ENCODE results near the gene ARHGAP26. TPM values are rescaled to one million over a fixed set of nuclear protein-coding genes. Genes with fewer than 3 reads are reported as not detected.
"Not testable (repeated sequence)": the region's sequence is repeated elsewhere in the genome, so short reads cannot be mapped to it uniquely, and the experiment has no call there.

ARHGAP26 gene
- total and polyA plus RNA-seq, 4 donors, result 1.8 to 16.7 (median 4.1) TPM

DNA sequence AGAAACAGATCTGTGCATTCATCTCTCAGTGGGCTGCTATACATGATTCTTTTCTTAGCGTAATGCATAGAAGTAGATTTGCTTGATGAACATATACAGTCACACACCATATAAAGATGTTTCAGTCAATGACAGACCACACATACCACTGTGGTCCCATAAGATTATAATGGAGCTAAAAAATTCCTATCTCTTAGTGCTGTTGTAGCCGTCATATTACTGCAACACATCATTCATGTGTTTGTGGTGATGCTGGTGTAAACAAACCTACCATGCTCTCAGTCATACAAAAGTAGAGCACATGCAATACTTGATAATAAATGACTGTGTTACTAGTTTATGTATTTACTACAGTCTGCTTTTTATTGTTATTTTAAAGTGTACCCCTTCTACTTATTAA lies 214.3 kb downstream of the ARHGAP26 start:
- WGBS, result 95% methylated on average over 2 of the region's 2 CpGs
- Histone ChIP-seq H3K9me3 (ENCODE audit: control insufficient read depth in 4 of 4, low read length in 3 of 4) (no peaks in the 10 kb centered on the region), H3K36me3 (ENCODE audit: control insufficient read depth in 4 of 4, insufficient read depth in 3 of 4, low read depth in 1 of 4, low read length in 3 of 4) (no peaks in the 10 kb centered on the region), H3K27me3 (ENCODE audit: control insufficient read depth in 4 of 4, insufficient read depth in 4 of 4, low read length in 3 of 4) (no peaks in the 10 kb centered on the region), H3K27ac (ENCODE audit: low read depth in 1 of 2, low read length in 2 of 2) (no peak overlapping the region), H3K4me3 (ENCODE audit: low read depth in 1 of 3, low read length in 3 of 3) (no peak overlapping the region), H3K4me1 (ENCODE audit: control insufficient read depth in 4 of 4, insufficient read depth in 4 of 4, low read length in 3 of 4) (peaks cover 14 to 27% (median 24%) of the 10 kb centered on the region in 4 donors), H3K9ac (ENCODE audit: low read depth in 1 of 2, low read length in 2 of 2) (no peak overlapping the region)
- TF ChIP-seq TAF1 (conservative IDR thresholded peaks at IDR 0.05) (no peak), JUND (IDR thresholded peaks at IDR 0.05) (no peak), NR2F2 (IDR thresholded peaks at IDR 0.05) (no peak), FOXA1 (IDR thresholded peaks at IDR 0.05) (no peak), GABPA (IDR thresholded peaks at IDR 0.05 in 1 of 2, conservative IDR thresholded peaks at IDR 0.05 in 1 of 2) (no peak), HNF4A (conservative IDR thresholded peaks at IDR 0.05) (no peak), RXRA (IDR thresholded peaks at IDR 0.05) (no peak), HNF4G (IDR thresholded peaks at IDR 0.05) (no peak), FOXA2 (IDR thresholded peaks at IDR 0.05) (no peak), EGR1 (IDR thresholded peaks at IDR 0.05; ENCODE audit: low read depth in 2 of 2) (no peak), RAD21 (IDR thresholded peaks at IDR 0.05) (no peak), YY1 (IDR thresholded peaks at IDR 0.05) (no peak), SP1 (IDR thresholded peaks at IDR 0.05) (no peak)
- TF ChIP-seq, protein P1, sequence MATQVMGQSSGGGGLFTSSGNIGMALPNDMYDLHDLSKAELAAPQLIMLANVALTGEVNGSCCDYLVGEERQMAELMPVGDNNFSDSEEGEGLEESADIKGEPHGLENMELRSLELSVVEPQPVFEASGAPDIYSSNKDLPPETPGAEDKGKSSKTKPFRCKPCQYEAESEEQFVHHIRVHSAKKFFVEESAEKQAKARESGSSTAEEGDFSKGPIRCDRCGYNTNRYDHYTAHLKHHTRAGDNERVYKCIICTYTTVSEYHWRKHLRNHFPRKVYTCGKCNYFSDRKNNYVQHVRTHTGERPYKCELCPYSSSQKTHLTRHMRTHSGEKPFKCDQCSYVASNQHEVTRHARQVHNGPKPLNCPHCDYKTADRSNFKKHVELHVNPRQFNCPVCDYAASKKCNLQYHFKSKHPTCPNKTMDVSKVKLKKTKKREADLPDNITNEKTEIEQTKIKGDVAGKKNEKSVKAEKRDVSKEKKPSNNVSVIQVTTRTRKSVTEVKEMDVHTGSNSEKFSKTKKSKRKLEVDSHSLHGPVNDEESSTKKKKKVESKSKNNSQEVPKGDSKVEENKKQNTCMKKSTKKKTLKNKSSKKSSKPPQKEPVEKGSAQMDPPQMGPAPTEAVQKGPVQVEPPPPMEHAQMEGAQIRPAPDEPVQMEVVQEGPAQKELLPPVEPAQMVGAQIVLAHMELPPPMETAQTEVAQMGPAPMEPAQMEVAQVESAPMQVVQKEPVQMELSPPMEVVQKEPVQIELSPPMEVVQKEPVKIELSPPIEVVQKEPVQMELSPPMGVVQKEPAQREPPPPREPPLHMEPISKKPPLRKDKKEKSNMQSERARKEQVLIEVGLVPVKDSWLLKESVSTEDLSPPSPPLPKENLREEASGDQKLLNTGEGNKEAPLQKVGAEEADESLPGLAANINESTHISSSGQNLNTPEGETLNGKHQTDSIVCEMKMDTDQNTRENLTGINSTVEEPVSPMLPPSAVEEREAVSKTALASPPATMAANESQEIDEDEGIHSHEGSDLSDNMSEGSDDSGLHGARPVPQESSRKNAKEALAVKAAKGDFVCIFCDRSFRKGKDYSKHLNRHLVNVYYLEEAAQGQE (IDR thresholded peaks at IDR 0.05), result no peak
- TF ChIP-seq, protein P2, sequence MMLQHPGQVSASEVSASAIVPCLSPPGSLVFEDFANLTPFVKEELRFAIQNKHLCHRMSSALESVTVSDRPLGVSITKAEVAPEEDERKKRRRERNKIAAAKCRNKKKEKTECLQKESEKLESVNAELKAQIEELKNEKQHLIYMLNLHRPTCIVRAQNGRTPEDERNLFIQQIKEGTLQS (IDR thresholded peaks at IDR 0.05), result no peak
- TF ChIP-seq, protein P3, sequence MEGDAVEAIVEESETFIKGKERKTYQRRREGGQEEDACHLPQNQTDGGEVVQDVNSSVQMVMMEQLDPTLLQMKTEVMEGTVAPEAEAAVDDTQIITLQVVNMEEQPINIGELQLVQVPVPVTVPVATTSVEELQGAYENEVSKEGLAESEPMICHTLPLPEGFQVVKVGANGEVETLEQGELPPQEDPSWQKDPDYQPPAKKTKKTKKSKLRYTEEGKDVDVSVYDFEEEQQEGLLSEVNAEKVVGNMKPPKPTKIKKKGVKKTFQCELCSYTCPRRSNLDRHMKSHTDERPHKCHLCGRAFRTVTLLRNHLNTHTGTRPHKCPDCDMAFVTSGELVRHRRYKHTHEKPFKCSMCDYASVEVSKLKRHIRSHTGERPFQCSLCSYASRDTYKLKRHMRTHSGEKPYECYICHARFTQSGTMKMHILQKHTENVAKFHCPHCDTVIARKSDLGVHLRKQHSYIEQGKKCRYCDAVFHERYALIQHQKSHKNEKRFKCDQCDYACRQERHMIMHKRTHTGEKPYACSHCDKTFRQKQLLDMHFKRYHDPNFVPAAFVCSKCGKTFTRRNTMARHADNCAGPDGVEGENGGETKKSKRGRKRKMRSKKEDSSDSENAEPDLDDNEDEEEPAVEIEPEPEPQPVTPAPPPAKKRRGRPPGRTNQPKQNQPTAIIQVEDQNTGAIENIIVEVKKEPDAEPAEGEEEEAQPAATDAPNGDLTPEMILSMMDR (IDR thresholded peaks at IDR 0.05; ENCODE audit: low read depth, low read length, missing input control), result no peak
- TF ChIP-seq, protein P4, sequence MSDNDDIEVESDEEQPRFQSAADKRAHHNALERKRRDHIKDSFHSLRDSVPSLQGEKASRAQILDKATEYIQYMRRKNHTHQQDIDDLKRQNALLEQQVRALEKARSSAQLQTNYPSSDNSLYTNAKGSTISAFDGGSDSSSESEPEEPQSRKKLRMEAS (IDR thresholded peaks at IDR 0.05), result no peak
- TF ChIP-seq, protein P5, sequence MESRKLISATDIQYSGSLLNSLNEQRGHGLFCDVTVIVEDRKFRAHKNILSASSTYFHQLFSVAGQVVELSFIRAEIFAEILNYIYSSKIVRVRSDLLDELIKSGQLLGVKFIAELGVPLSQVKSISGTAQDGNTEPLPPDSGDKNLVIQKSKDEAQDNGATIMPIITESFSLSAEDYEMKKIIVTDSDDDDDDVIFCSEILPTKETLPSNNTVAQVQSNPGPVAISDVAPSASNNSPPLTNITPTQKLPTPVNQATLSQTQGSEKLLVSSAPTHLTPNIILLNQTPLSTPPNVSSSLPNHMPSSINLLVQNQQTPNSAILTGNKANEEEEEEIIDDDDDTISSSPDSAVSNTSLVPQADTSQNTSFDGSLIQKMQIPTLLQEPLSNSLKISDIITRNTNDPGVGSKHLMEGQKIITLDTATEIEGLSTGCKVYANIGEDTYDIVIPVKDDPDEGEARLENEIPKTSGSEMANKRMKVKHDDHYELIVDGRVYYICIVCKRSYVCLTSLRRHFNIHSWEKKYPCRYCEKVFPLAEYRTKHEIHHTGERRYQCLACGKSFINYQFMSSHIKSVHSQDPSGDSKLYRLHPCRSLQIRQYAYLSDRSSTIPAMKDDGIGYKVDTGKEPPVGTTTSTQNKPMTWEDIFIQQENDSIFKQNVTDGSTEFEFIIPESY (IDR thresholded peaks at IDR 0.05), result no peak
- DNase-seq (ENCODE audit: low spot score), result no peak

DNA sequence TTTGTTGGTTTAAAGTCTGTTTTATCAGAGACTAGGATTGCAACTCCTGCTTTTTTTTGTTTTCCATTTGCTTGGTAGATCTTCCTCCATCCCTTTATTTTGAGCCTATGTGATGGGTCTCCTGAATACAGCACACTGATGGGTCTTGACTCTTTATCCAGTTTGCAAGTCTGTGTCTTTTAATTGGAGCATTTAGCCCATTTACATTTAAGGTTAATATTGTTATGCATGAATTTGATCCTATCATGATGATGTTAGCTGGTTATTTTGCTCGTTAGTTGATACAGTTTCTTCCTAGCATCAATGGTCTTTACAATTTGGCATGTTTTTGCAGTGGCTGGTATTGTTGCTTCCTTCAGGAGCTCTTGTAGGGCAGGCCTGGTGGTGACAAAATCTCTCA lies 219.1 kb downstream of the ARHGAP26 start:
- not testable (repeated sequence) for H3K27ac ChIP-seq (ENCODE audit: low read depth in 1 of 2, low read length in 2 of 2); H3K36me3 ChIP-seq (ENCODE audit: control insufficient read depth in 4 of 4, insufficient read depth in 3 of 4, low read depth in 1 of 4, low read length in 3 of 4); H3K9ac ChIP-seq (ENCODE audit: low read depth in 1 of 2, low read length in 2 of 2); DNase-seq (ENCODE audit: low spot score); H3K4me3 ChIP-seq (ENCODE audit: low read depth in 1 of 3, low read length in 3 of 3); H3K27me3 ChIP-seq (ENCODE audit: control insufficient read depth in 4 of 4, insufficient read depth in 4 of 4, low read length in 3 of 4); H3K4me1 ChIP-seq (ENCODE audit: control insufficient read depth in 4 of 4, insufficient read depth in 4 of 4, low read length in 3 of 4); H3K9me3 ChIP-seq (ENCODE audit: control insufficient read depth in 4 of 4, low read length in 3 of 4)
- WGBS, result 99% methylated on average over 1 of the region's 1 CpG

DNA sequence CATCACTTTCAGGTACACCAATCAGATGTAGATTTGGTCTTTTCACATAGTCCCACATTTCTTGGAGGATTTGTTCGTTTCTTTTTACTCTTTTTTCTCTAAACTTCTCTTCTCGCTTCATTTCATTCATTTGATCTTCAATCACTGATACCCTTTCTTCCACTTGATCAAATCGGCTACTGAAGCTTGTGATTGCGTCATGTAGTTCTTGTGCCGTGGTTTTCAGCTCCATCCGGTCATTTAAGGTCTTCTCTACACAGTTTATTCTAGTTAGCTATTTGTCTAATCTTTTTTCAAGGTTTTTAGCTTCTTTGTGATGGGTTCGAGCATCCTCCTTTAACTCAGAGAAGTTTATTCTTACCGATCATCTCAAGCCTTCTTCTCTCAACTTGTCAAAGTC lies 219.9 kb downstream of the ARHGAP26 start:
- H3K9ac ChIP-seq (ENCODE audit: low read depth in 1 of 2, low read length in 2 of 2); DNase-seq (ENCODE audit: low spot score); H3K27ac ChIP-seq (ENCODE audit: low read depth in 1 of 2, low read length in 2 of 2); H3K4me1 ChIP-seq (ENCODE audit: control insufficient read depth in 4 of 4, insufficient read depth in 4 of 4, low read length in 3 of 4); H3K9me3 ChIP-seq (ENCODE audit: control insufficient read depth in 4 of 4, low read length in 3 of 4); H3K27me3 ChIP-seq (ENCODE audit: control insufficient read depth in 4 of 4, insufficient read depth in 4 of 4, low read length in 3 of 4); H3K4me3 ChIP-seq (ENCODE audit: low read depth in 1 of 3, low read length in 3 of 3); H3K36me3 ChIP-seq (ENCODE audit: control insufficient read depth in 4 of 4, insufficient read depth in 3 of 4, low read depth in 1 of 4, low read length in 3 of 4): not testable (repeated sequence)
- 85% methylated on average over 8 of the region's 8 CpGs for WGBS

Measured in liver (tissue), 9 donors.